ENCODE data around the gene CLEC17A.
"Not testable (repeated sequence)": the region's sequence is repeated elsewhere in the genome, so short reads cannot be mapped to it uniquely, and the experiment has no call there.

Gene CLEC17A

GRCh38 chr19:14582894-14583340 lies at the start of gene CLEC17A:
Gene CLEC17A, plus strand, starts transcription at chr19:14583084. Its CDS starts 77 bp downstream, at chr19:14583161.
- DNase-seq, result no peak

GRCh38 chr19:14533450-14533849 lies 49.4 kb upstream of the CLEC17A start:
- no peak for DNase-seq

- peak; percentile 34 for DNase-seq
These were observed 45.8 kb upstream of the CLEC17A start for GRCh38 chr19:14536926-14537692.

GRCh38 chr19:14540741-14541525 lies 42.0 kb upstream of the CLEC17A start:
- no peak for DNase-seq

- not testable (repeated sequence) for DNase-seq
These were observed 40.9 kb upstream of the CLEC17A start for GRCh38 chr19:14541979-14542378.

GRCh38 chr19:14542711-14543328 lies 40.1 kb upstream of the CLEC17A start:
- DNase-seq, result no peak

- DNase-seq, result no peak
These were observed 38.8 kb upstream of the CLEC17A start for GRCh38 chr19:14544047-14544446.

- peak; percentile 25 for DNase-seq
These were observed 37.7 kb upstream of the CLEC17A start for GRCh38 chr19:14544977-14545715.

GRCh38 chr19:14545716-14546082 lies 37.2 kb upstream of the CLEC17A start:
- DNase-seq, result no peak

- no peak for DNase-seq
These were observed 32.6 kb upstream of the CLEC17A start for GRCh38 chr19:14550201-14550754.

- DNase-seq, result not testable (repeated sequence)
These were observed 31.5 kb upstream of the CLEC17A start for GRCh38 chr19:14551134-14552005.

- not testable (repeated sequence) for DNase-seq
These were observed 30.9 kb upstream of the CLEC17A start for GRCh38 chr19:14552006-14552360.

- DNase-seq, result no peak
These were observed 29.6 kb upstream of the CLEC17A start for GRCh38 chr19:14553042-14553938.

- DNase-seq, result no peak
These were observed 29.0 kb upstream of the CLEC17A start for GRCh38 chr19:14553939-14554243.

GRCh38 chr19:14554382-14554812 lies 28.5 kb upstream of the CLEC17A start:
- DNase-seq, result no peak

- DNase-seq, result no peak
These were observed 26.8 kb upstream of the CLEC17A start for GRCh38 chr19:14555918-14556661.

- peak; percentile 64 for DNase-seq
These were observed 26.2 kb upstream of the CLEC17A start for GRCh38 chr19:14556662-14557188.

GRCh38 chr19:14558370-14559066 lies 24.4 kb upstream of the CLEC17A start:
- DNase-seq, result no peak
